DND-41 (cell line): ENCODE measurements around the gene TRIM67.

Experiments used
- ATAC-seq: fragments of 200-7000 bp; cut with Tn5 transposase; 3 replicates; pipeline ENCODE4 v1.9.1; 2021; ENCODE audit warnings: low read depth; ENCODE audit not compliant: insufficient read depth
- DNase-seq: peaks from one replicate; pipeline ENCODE4 v3.0.0-alpha.2; 2020
- H2AFZ ChIP-seq: 2 replicates; pipeline ENCODE4 v1.6.0; 2012; ENCODE audit warnings: low read depth, low read length
- H3K27ac ChIP-seq: 2 replicates; pipeline ENCODE4 v1.5.1; 2012; ENCODE audit warnings: low read length, inconsistent platforms
- H3K27me3 ChIP-seq: fragments of 200-600 bp; sonication (generic); 2 replicates; pipeline ENCODE4 v1.6.0; 2012; ENCODE audit warnings: low read length, mild to moderate bottlenecking, inconsistent platforms; ENCODE audit not compliant: insufficient read depth, poor library complexity
- H3K36me3 ChIP-seq: 2 replicates; pipeline ENCODE4 v1.5.1; 2012; ENCODE audit warnings: low read length, inconsistent platforms; ENCODE audit not compliant: insufficient read depth
- H3K4me1 ChIP-seq: 2 replicates; pipeline ENCODE4 v1.5.1; 2012; ENCODE audit warnings: mild to moderate bottlenecking, low read length; ENCODE audit not compliant: insufficient read depth
- H3K4me2 ChIP-seq: 2 replicates; pipeline ENCODE4 v1.6.0; 2012; ENCODE audit warnings: mild to moderate bottlenecking, moderate library complexity, low read length, inconsistent platforms; ENCODE audit not compliant: insufficient read depth
- H3K4me3 ChIP-seq, 2 experiments: fragments of 200-600 bp in 1 of 2; shearing (Covaris generic) in 1 of 2; 2 replicates each; pipeline ENCODE4 v1.5.1; 2012 to 2016; ENCODE audit warnings: inconsistent platforms in 2 of 2, low read length in 2 of 2, mild to moderate bottlenecking in 2 of 2, low read depth in 1 of 2, moderate library complexity in 1 of 2
- H3K79me2 ChIP-seq: 2 replicates; pipeline ENCODE4 v1.6.0; 2012; ENCODE audit warnings: low read length, inconsistent platforms; ENCODE audit not compliant: insufficient read depth
- H3K9ac ChIP-seq: 2 replicates; pipeline ENCODE4 v1.6.0; 2012; ENCODE audit warnings: low read depth, mild to moderate bottlenecking, inconsistent platforms, low read length, moderate library complexity
- H3K9me3 ChIP-seq: 2 replicates; pipeline ENCODE4 v1.5.1; 2012; ENCODE audit warnings: low read length, moderate library complexity, mild to moderate bottlenecking, inconsistent platforms; ENCODE audit not compliant: insufficient read depth, severe bottlenecking
- H4K20me1 ChIP-seq: 2 replicates; pipeline ENCODE4 v1.6.0; 2012; ENCODE audit warnings: low read length; ENCODE audit not compliant: insufficient read depth
- EZH2 ChIP-seq: IDR thresholded peaks from 3 replicates; pipeline ENCODE4 v1.6.1; 2012; ENCODE audit warnings: borderline replicate concordance, low read depth, mild to moderate bottlenecking, moderate library complexity, low read length, inconsistent platforms; ENCODE audit not compliant: severe bottlenecking
- TF ChIP-seq, protein P1 (sequence below): IDR thresholded peaks from 2 replicates; pipeline ENCODE4 v1.5.1; 2012; ENCODE audit warnings: borderline replicate concordance, low read length, moderate library complexity, mild to moderate bottlenecking; ENCODE audit not compliant: poor library complexity, severe bottlenecking; ENCODE audit errors: extremely low read depth

Gene TRIM67

GRCh38 chr1:231177226-231177625, 15.4 kb downstream of the TRIM67 start:
- H3K36me3 ChIP-seq = no peaks in the 10 kb centered on the region
- H3K4me3 ChIP-seq = no peak overlapping the region
- no peaks in the 10 kb centered on the region for H4K20me1 ChIP-seq
- no peak overlapping the region for H3K9ac ChIP-seq
- TF ChIP-seq, protein P1, sequence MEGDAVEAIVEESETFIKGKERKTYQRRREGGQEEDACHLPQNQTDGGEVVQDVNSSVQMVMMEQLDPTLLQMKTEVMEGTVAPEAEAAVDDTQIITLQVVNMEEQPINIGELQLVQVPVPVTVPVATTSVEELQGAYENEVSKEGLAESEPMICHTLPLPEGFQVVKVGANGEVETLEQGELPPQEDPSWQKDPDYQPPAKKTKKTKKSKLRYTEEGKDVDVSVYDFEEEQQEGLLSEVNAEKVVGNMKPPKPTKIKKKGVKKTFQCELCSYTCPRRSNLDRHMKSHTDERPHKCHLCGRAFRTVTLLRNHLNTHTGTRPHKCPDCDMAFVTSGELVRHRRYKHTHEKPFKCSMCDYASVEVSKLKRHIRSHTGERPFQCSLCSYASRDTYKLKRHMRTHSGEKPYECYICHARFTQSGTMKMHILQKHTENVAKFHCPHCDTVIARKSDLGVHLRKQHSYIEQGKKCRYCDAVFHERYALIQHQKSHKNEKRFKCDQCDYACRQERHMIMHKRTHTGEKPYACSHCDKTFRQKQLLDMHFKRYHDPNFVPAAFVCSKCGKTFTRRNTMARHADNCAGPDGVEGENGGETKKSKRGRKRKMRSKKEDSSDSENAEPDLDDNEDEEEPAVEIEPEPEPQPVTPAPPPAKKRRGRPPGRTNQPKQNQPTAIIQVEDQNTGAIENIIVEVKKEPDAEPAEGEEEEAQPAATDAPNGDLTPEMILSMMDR = no peak
- TF ChIP-seq EZH2 = no peak
- DNase-seq = no peak
- H3K27me3 ChIP-seq = peaks cover 15% of the 10 kb centered on the region
- no peak overlapping the region for H2AFZ ChIP-seq
- no peaks in the 10 kb centered on the region for H3K9me3 ChIP-seq
- H3K4me2 ChIP-seq = no peak overlapping the region
- H3K79me2 ChIP-seq = no peaks in the 10 kb centered on the region
- ATAC-seq = no peak
- H3K4me1 ChIP-seq = no peaks in the 10 kb centered on the region
- H3K27ac ChIP-seq = no peak overlapping the region

- no peak overlapping the region for H3K27ac ChIP-seq
- no peak overlapping the region for H3K4me2 ChIP-seq
- no peak for ATAC-seq
- H3K4me1 ChIP-seq = no peaks in the 10 kb centered on the region
- H4K20me1 ChIP-seq = no peaks in the 10 kb centered on the region
- peaks cover 15% of the 10 kb centered on the region for H3K27me3 ChIP-seq
- DNase-seq = no peak
- TF ChIP-seq EZH2 = no peak
- TF ChIP-seq, protein P1 = no peak
- no peak overlapping the region for H3K4me3 ChIP-seq
- H2AFZ ChIP-seq = no peak overlapping the region
- H3K9me3 ChIP-seq = no peaks in the 10 kb centered on the region
- no peaks in the 10 kb centered on the region for H3K36me3 ChIP-seq
- no peak overlapping the region for H3K9ac ChIP-seq
- H3K79me2 ChIP-seq = no peaks in the 10 kb centered on the region
Measured at GRCh38 chr1:231177936-231178335, 16.1 kb downstream of the TRIM67 start.

DNA sequence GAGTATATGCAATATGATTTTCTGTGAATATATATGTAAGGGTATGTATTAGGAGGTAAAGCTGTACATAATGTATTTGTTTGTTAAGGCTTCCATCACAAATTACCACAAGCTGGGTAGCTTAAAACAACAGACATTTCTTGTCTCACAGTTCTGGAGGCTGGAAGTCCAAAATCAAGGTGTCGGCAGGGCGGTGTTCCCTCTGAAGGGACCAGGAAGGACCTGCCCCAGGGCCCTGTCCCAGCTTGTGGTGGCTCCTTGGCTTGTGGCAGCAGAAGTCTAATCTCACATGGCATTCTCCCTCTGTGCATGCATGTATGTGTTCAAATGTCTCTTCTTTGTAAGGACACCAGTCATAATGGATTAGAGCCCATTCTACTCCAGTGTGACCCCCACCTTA, 17.1 kb downstream of the TRIM67 start:
- Histone ChIP-seq H2AFZ (no peak overlapping the region), H3K27ac (no peak overlapping the region), H3K9me3 (no peaks in the 10 kb centered on the region), H3K4me1 (no peaks in the 10 kb centered on the region), H4K20me1 (no peaks in the 10 kb centered on the region), H3K27me3 (peaks cover 18% of the 10 kb centered on the region), H3K4me3 (no peak overlapping the region), H3K79me2 (no peaks in the 10 kb centered on the region), H3K9ac (no peak overlapping the region), H3K4me2 (no peak overlapping the region), H3K36me3 (no peaks in the 10 kb centered on the region)
- no peak for ATAC-seq
- no peak for TF ChIP-seq EZH2
- TF ChIP-seq, protein P1 = no peak
- DNase-seq = no peak

- Histone ChIP-seq H3K4me2 (no peak overlapping the region), H3K36me3 (no peaks in the 10 kb centered on the region), H2AFZ (no peak overlapping the region), H3K79me2 (no peaks in the 10 kb centered on the region), H3K4me3 (no peak overlapping the region), H4K20me1 (no peaks in the 10 kb centered on the region), H3K27ac (no peak overlapping the region), H3K4me1 (no peaks in the 10 kb centered on the region), H3K9me3 (no peaks in the 10 kb centered on the region), H3K9ac (no peak overlapping the region), H3K27me3 (peaks cover 13% of the 10 kb centered on the region)
- DNase-seq = no peak
- ATAC-seq = no peak
- TF ChIP-seq EZH2 = no peak
- TF ChIP-seq, protein P1 = no peak
Measured at GRCh38 chr1:231180034-231180433, 18.2 kb downstream of the TRIM67 start.
